ENCODE results near the gene WNT1. TPM values are rescaled to one million over a fixed set of nuclear protein-coding genes. Genes with fewer than 3 reads are reported as not detected.

Gene WNT1
- polyA plus RNA-seq, 1 donor from 2014 or later, result not detected

DNA sequence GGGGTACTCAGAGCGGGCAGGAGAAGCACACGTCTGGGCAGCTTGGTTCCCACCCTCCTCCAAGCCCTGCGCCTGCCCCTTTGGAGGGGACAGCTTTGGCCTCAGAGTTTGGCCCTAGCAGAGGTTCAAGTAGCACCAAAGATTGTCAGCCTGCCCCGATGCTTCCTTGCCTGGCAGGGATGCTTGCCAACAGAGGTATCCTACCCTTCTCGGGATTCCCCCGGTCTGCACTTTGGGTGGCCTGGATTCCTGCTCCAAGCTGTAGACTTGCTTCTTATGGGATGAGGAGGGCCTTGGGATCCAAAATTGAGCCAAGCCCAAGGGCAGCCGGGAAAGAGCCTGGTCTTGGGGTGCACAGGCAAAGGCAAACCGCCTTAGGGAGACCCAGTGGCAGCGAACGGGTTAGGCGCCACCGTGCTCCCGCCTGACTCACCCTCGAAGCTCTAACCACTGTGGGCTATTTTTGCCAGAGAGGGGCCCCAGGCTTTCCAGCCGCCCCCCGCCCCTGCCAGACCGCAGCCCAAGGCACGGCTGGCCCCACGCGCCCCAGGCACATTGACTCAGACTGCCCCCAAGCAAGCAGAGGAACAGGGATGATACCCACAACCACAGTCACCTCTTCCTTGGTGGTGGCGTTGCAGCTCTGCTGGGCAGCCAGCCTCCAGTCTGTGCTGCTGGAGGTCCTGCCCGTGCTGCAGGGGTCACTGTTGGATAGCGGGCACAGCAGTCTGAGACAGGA is 5.7 kb upstream of the WNT1 start:
- no peak overlapping the region for H3K4me2 ChIP-seq (ENCODE audit: low read length)
- peak overlapping the region; percentile 69 for H3K4me3 ChIP-seq (ENCODE audit: low read length)

DNA sequence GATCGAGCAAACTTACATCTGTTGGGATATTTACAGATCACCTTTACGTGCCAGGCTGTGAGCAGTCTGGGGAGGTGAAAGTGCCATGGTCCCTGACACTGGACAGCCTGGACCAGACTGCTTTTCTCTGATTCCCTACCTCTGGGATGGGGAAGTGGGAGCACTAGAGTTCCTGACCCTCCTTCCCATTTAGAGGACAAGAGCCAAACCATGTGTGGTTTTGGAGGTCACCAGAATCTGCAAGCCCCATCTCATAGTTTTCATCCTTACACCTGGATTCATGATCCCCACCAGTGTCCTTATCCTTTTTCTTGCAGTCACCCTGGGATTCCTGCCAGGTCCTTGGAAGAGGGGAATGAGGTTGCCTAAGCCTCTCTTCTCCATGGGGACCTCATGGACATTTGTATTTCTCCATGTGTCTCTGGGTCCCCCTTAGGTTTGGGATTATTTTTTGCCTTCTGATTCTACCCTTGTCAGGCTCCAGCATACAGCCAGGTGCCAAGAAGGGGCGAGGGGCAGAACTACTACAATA is 5.1 kb upstream of the WNT1 start:
- no peaks in the 10 kb centered on the region for H3F3A ChIP-seq (ENCODE audit: insufficient read depth, low read length, poor library complexity, severe bottlenecking)
- no peak overlapping the region for H3K9ac ChIP-seq (ENCODE audit: low read length)
- H3K36me3 ChIP-seq (ENCODE audit: insufficient read depth, low read length), result no peaks in the 10 kb centered on the region
- H3K4me3 ChIP-seq (ENCODE audit: low read length), result no peak overlapping the region
- no peak overlapping the region for H2AFZ ChIP-seq (ENCODE audit: low read depth, low read length)
- no peaks in the 10 kb centered on the region for H3K9me3 ChIP-seq (ENCODE audit: low read length)
- no peaks in the 10 kb centered on the region for H3K79me2 ChIP-seq (replicated peaks; ENCODE audit: insufficient read depth, low read length)
- H4K20me1 ChIP-seq (ENCODE audit: insufficient read depth), result no peaks in the 10 kb centered on the region
- H3K27me3 ChIP-seq (ENCODE audit: insufficient read depth, low read depth, low read length), result peaks cover 100% of the 10 kb centered on the region
- no peaks in the 10 kb centered on the region for H3K9me2 ChIP-seq (ENCODE audit: insufficient read depth, low read length)
- no peak overlapping the region for H3K4me2 ChIP-seq (ENCODE audit: low read length)
- no peak overlapping the region for H3K27ac ChIP-seq (ENCODE audit: low read length)
- TF ChIP-seq TAF1 (IDR thresholded peaks at IDR 0.05; ENCODE audit: low read depth) (no peak), EP300 (conservative IDR thresholded peaks at IDR 0.05; ENCODE audit: poor library complexity, severe bottlenecking) (no peak), MXI1 (conservative IDR thresholded peaks at IDR 0.05; ENCODE audit: poor library complexity, severe bottlenecking) (no peak), SMC3 (conservative IDR thresholded peaks at IDR 0.05; ENCODE audit: poor library complexity) (no peak), POLR2AphosphoS5 (IDR thresholded peaks at IDR 0.05) (no peak), RAD21 (conservative IDR thresholded peaks at IDR 0.05) (no peak), CTCF (IDR thresholded peaks at IDR 0.05; ENCODE audit: poor library complexity, severe bottlenecking) (no peak)
- TF ChIP-seq, protein P1, sequence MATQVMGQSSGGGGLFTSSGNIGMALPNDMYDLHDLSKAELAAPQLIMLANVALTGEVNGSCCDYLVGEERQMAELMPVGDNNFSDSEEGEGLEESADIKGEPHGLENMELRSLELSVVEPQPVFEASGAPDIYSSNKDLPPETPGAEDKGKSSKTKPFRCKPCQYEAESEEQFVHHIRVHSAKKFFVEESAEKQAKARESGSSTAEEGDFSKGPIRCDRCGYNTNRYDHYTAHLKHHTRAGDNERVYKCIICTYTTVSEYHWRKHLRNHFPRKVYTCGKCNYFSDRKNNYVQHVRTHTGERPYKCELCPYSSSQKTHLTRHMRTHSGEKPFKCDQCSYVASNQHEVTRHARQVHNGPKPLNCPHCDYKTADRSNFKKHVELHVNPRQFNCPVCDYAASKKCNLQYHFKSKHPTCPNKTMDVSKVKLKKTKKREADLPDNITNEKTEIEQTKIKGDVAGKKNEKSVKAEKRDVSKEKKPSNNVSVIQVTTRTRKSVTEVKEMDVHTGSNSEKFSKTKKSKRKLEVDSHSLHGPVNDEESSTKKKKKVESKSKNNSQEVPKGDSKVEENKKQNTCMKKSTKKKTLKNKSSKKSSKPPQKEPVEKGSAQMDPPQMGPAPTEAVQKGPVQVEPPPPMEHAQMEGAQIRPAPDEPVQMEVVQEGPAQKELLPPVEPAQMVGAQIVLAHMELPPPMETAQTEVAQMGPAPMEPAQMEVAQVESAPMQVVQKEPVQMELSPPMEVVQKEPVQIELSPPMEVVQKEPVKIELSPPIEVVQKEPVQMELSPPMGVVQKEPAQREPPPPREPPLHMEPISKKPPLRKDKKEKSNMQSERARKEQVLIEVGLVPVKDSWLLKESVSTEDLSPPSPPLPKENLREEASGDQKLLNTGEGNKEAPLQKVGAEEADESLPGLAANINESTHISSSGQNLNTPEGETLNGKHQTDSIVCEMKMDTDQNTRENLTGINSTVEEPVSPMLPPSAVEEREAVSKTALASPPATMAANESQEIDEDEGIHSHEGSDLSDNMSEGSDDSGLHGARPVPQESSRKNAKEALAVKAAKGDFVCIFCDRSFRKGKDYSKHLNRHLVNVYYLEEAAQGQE (IDR thresholded peaks at IDR 0.05; ENCODE audit: borderline replicate concordance), result no peak

More for the DNA sequence above, 5.7 kb upstream of the WNT1 start:
- Histone ChIP-seq H3K36me3 (ENCODE audit: insufficient read depth, low read length) (no peaks in the 10 kb centered on the region), H3K9me3 (ENCODE audit: low read length) (no peaks in the 10 kb centered on the region), H3K9me2 (ENCODE audit: insufficient read depth, low read length) (no peaks in the 10 kb centered on the region), H2AFZ (ENCODE audit: low read depth, low read length) (no peak overlapping the region), H3K9ac (ENCODE audit: low read length) (peak overlapping the region; percentile 55), H3K79me2 (replicated peaks; ENCODE audit: insufficient read depth, low read length) (no peaks in the 10 kb centered on the region), H3K27ac (ENCODE audit: low read length) (no peak overlapping the region), H3K27me3 (ENCODE audit: insufficient read depth, low read depth, low read length) (peaks cover 100% of the 10 kb centered on the region), H3F3A (ENCODE audit: insufficient read depth, low read length, poor library complexity, severe bottlenecking) (no peaks in the 10 kb centered on the region), H4K20me1 (ENCODE audit: insufficient read depth) (no peaks in the 10 kb centered on the region)
- TF ChIP-seq RAD21 (conservative IDR thresholded peaks at IDR 0.05), result no peak
- TF ChIP-seq, protein P1 (IDR thresholded peaks at IDR 0.05; ENCODE audit: borderline replicate concordance), result no peak
- no peak for TF ChIP-seq TAF1 (IDR thresholded peaks at IDR 0.05; ENCODE audit: low read depth)
- TF ChIP-seq EP300 (conservative IDR thresholded peaks at IDR 0.05; ENCODE audit: poor library complexity, severe bottlenecking), result no peak
- no peak for TF ChIP-seq SMC3 (conservative IDR thresholded peaks at IDR 0.05; ENCODE audit: poor library complexity)
- no peak for TF ChIP-seq CTCF (IDR thresholded peaks at IDR 0.05; ENCODE audit: poor library complexity, severe bottlenecking)
- TF ChIP-seq EZH2 (IDR thresholded peaks at IDR 0.05; ENCODE audit: borderline replicate concordance, insufficient read depth, low read length, poor library complexity, severe bottlenecking), result no peak
- no peak for TF ChIP-seq POLR2AphosphoS5 (IDR thresholded peaks at IDR 0.05)
- no peak for TF ChIP-seq MXI1 (conservative IDR thresholded peaks at IDR 0.05; ENCODE audit: poor library complexity, severe bottlenecking)
